ENCODE results near the gene MFAP2. TPM values are rescaled to one million over a fixed set of nuclear protein-coding genes. Genes with fewer than 3 reads are reported as not detected.

The MFAP2 gene
- total and polyA plus RNA-seq, 2 of the 8 experiments (the other 6 are each of a cell fraction or from before 2014, with no cell fraction given), result 172 to 326 TPM

GRCh38 chr1:16925635-16926490 is 54.6 kb downstream of the MFAP2 start:
- no peak overlapping the region for H4K5ac ChIP-seq (ENCODE audit: insufficient read length, low read depth, low read length)
- peaks cover 4% of the 10 kb centered on the region; the same call in 1 of the 2 replicates for H3K23me2 ChIP-seq (ENCODE audit: low read depth, low read length)
- no peak overlapping the region for H2BK15ac ChIP-seq (ENCODE audit: low read length)
- no peak overlapping the region for H2BK12ac ChIP-seq (ENCODE audit: low read depth, low read length)
- no peak overlapping the region for H3K4me3 ChIP-seq (ENCODE audit: extremely low read depth in 1 of 4, insufficient read depth in 2 of 4, low read depth in 3 of 4, low read length in 4 of 4)
- no peak overlapping the region for H2AFZ ChIP-seq (ENCODE audit: low read length)
- FAIRE-seq (no peak), DNase-seq (ENCODE audit: low read depth in 1 of 2, low spot score in 2 of 2) (no peak)
- no peak overlapping the region for H3K4ac ChIP-seq (replicated peaks; ENCODE audit: insufficient read length, low read depth, low read length)
- H3K23ac ChIP-seq (ENCODE audit: insufficient read length), result no peak overlapping the region
- H3K79me2 ChIP-seq (ENCODE audit: control insufficient read depth in 1 of 2, insufficient read depth in 2 of 2, low read length in 2 of 2), result peaks cover 0 to 23% of the 10 kb centered on the region in 2 experiments; a peak in 2 of 4 replicates
- H3K4me2 ChIP-seq (ENCODE audit: insufficient read depth in 1 of 2, low read depth in 2 of 2, low read length in 2 of 2), result no peak overlapping the region
- no peak overlapping the region for H3K14ac ChIP-seq (ENCODE audit: insufficient read length)
- H3K79me1 ChIP-seq (ENCODE audit: low read depth, low read length), result peaks cover 24% of the 10 kb centered on the region
- no peak overlapping the region for H3K9ac ChIP-seq (replicated peaks in 1 of 4; ENCODE audit: extremely low read depth in 1 of 4, low read depth in 3 of 4, low read length in 3 of 4)
- peaks cover 0 to 33% (median 17%) of the 10 kb centered on the region in 4 experiments; a peak in 6 of 7 replicates for H3K4me1 ChIP-seq (replicated peaks in 1 of 4; ENCODE audit: control insufficient read depth in 3 of 4, insufficient read depth in 4 of 4, low read length in 3 of 4)
- no peak overlapping the region for H2AK5ac ChIP-seq (ENCODE audit: low read depth, low read length)
- POLR2A ChIA-PET (ENCODE audit: partially characterized antibody), result interaction anchor here (0.9 to 1.4 kb wide), 3 partner anchors 21 to 29 kb away, joined by 3 to 6 read pairs (median 3); no protein-coding TSS in a partner anchor
- no peak overlapping the region for H2BK120ac ChIP-seq (replicated peaks; ENCODE audit: low read depth, low read length)
- no peak overlapping the region for H3K18ac ChIP-seq (ENCODE audit: extremely low read depth, low read length)
- CTCF ChIA-PET (ENCODE audit: partially characterized antibody), result interaction anchor here (0.6 to 2.2 kb wide), 14 partner anchors 12 to 304 kb away, joined by 3 to 11 read pairs (median 4); no protein-coding TSS in a partner anchor
- 0 out of 2 replicates have a peak overlapping the region, but pooled peaks have one; percentile 35 for H2BK5ac ChIP-seq (ENCODE audit: low read depth, low read length)
- peaks cover 0 to 4% (median 0%) of the 10 kb centered on the region in 4 experiments; a peak in 2 of 8 replicates for H3K36me3 ChIP-seq (ENCODE audit: control insufficient read depth in 2 of 4, insufficient read depth in 4 of 4, low read length in 3 of 4)
- H3K27me3 ChIP-seq (replicated peaks in 1 of 4; ENCODE audit: control insufficient read depth in 3 of 4, extremely low read depth in 1 of 4, insufficient read depth in 3 of 4, low read length in 3 of 4), result no peaks in the 10 kb centered on the region
- peaks cover 2 to 15% of the 10 kb centered on the region in 2 experiments for H4K20me1 ChIP-seq (replicated peaks in 1 of 2; ENCODE audit: control insufficient read depth in 1 of 2, insufficient read depth in 2 of 2, low read length in 2 of 2)
- H2BK20ac ChIP-seq (ENCODE audit: low read length), result no peak overlapping the region
- H3K27ac ChIP-seq (ENCODE audit: low read depth, low read length), result no peak overlapping the region
- no peak overlapping the region for H3K56ac ChIP-seq (replicated peaks; ENCODE audit: insufficient read length, low read depth, low read length)
- 92% methylated on average over 13 of the region's 13 CpGs; no CpG with 5 or more reads in 1 of the 2 experiments for WGBS, 2 experiments (ENCODE audit: extremely low coverage in 1 of 2, insufficient coverage in 1 of 2, insufficient read length in 1 of 2, insufficient replicate concordance in 2 of 2, low coverage in 1 of 2, low lambda C conversion rate in 2 of 2, missing lambda C conversion rate in 1 of 2)
- peak overlapping the region; percentile 18 for H4K91ac ChIP-seq (replicated peaks; ENCODE audit: insufficient read length, low read length)
- H4K8ac ChIP-seq (ENCODE audit: extremely low read depth, insufficient read depth, low read length), result peak overlapping the region; percentile 9; the same call in 1 of the 2 replicates
- no peaks in the 10 kb centered on the region for H3K9me3 ChIP-seq (ENCODE audit: insufficient read depth in 2 of 2, low read depth in 1 of 2, low read length in 1 of 2)
- TF ChIP-seq SP2 (IDR thresholded peaks at IDR 0.05; ENCODE audit: low read length) (no peak), SIRT6 (IDR thresholded peaks at IDR 0.05; ENCODE audit: low read length) (no peak), CREB1 (IDR thresholded peaks at IDR 0.05) (no peak), SP4 (IDR thresholded peaks at IDR 0.05; ENCODE audit: low read length) (no peak), CTCF (IDR thresholded peaks at IDR 0.05; ENCODE audit: control extremely low read depth in 1 of 3, insufficient read depth in 1 of 3, low read depth in 1 of 3, low read length in 3 of 3) (no peak), SAP30 (IDR thresholded peaks at IDR 0.05; ENCODE audit: insufficient read depth, insufficient replicate concordance, low read length) (no peak)
